BLaER1 (cell line): Measurements from ENCODE around the gene HSPA2.
A peak's percentile ranks its signal among the peaks of the same experiment; 100 is the strongest.

ENCODE experiments used
- H3K27ac ChIP-seq: shearing (Covaris generic); formaldehyde crosslinking; 2 replicates; pipeline ENCODE4 v1.8.1; 2022
- H3K27me3 ChIP-seq: shearing (Covaris generic); formaldehyde crosslinking; 2 replicates; pipeline ENCODE4 v1.8.1; 2022
- H3K36me3 ChIP-seq: shearing (Covaris generic); formaldehyde crosslinking; 2 replicates; pipeline ENCODE4 v1.8.1; 2022
- H3K4me1 ChIP-seq: shearing (Covaris generic); formaldehyde crosslinking; 2 replicates; pipeline ENCODE4 v1.8.1; 2022
- H3K4me2 ChIP-seq: shearing (Covaris generic); formaldehyde crosslinking; 2 replicates; pipeline ENCODE4 v1.8.1; 2022
- H3K4me3 ChIP-seq: shearing (Covaris generic); formaldehyde crosslinking; 2 replicates; pipeline ENCODE4 v1.8.1; 2022
- H3K9ac ChIP-seq: shearing (Covaris generic); formaldehyde crosslinking; 2 replicates; pipeline ENCODE4 v1.8.1; 2022
- H3K9me3 ChIP-seq: shearing (Covaris generic); formaldehyde crosslinking; 2 replicates; pipeline ENCODE4 v1.8.1; 2022
- H4K20me1 ChIP-seq: shearing (Covaris generic); formaldehyde crosslinking; 2 replicates; pipeline ENCODE4 v1.8.1; 2022
- Cebpa-rat ChIP-seq: shearing (Covaris generic); IDR thresholded peaks from 2 replicates; pipeline ENCODE4 v1.8.1; 2022

HSPA2 gene

GRCh38 chr14:64503434-64504309, 36.9 kb upstream of the HSPA2 start, which contains the start of gene ZBTB25:
Gene ZBTB25 (minus strand): TSS chr14:64503838. CDS start chr14:64490533, 13,305 bp downstream.
- H3K36me3 ChIP-seq: peaks cover 7% of the 10 kb centered on the region; the same call in 1 of the 2 replicates
- peak within 1 kb of the TSS; percentile 100 for H3K27ac ChIP-seq
- no peaks in the 10 kb centered on the region for H3K27me3 ChIP-seq
- peak within 1 kb of the TSS; percentile 100 for H3K9ac ChIP-seq
- TF ChIP-seq Cebpa-rat: no peak
- H3K9me3 ChIP-seq: no peaks in the 10 kb centered on the region
- H3K4me2 ChIP-seq: peak within 1 kb of the TSS; percentile 94
- peaks cover 50% of the 10 kb centered on the region for H4K20me1 ChIP-seq
- peaks cover 63% of the 10 kb centered on the region for H3K4me1 ChIP-seq
- peak within 1 kb of the TSS; percentile 94 for H3K4me3 ChIP-seq

- H3K4me3 ChIP-seq: peak within 1 kb of the TSS; percentile 94
- TF ChIP-seq Cebpa-rat: peak; percentile 24; the same call in 1 of the 2 replicates
- no peaks in the 10 kb centered on the region for H3K27me3 ChIP-seq
- peak within 1 kb of the TSS; percentile 94 for H3K4me2 ChIP-seq
- H3K27ac ChIP-seq: peak within 1 kb of the TSS; percentile 100
- peaks cover 57% of the 10 kb centered on the region for H4K20me1 ChIP-seq
- peak within 1 kb of the TSS; percentile 100 for H3K9ac ChIP-seq
- H3K9me3 ChIP-seq: no peaks in the 10 kb centered on the region
- peaks cover 70% of the 10 kb centered on the region for H3K4me1 ChIP-seq
- H3K36me3 ChIP-seq: no peaks in the 10 kb centered on the region
These were observed 36.1 kb upstream of the HSPA2 start, which contains the start of gene ZBTB1 for GRCh38 chr14:64504310-64504896. Gene ZBTB1 (plus strand): TSS chr14:64504770. CDS start chr14:64521505, 16,735 bp downstream.

- H3K4me2 ChIP-seq: peak overlapping the region; percentile 94
- peak overlapping the region; percentile 100 for H3K27ac ChIP-seq
- H3K27me3 ChIP-seq: no peaks in the 10 kb centered on the region
- H3K9ac ChIP-seq: peak overlapping the region; percentile 100
- peaks cover 69% of the 10 kb centered on the region for H3K4me1 ChIP-seq
- H3K9me3 ChIP-seq: no peaks in the 10 kb centered on the region
- H4K20me1 ChIP-seq: peaks cover 65% of the 10 kb centered on the region
- no peaks in the 10 kb centered on the region for H3K36me3 ChIP-seq
- H3K4me3 ChIP-seq: peak overlapping the region; percentile 94
- TF ChIP-seq Cebpa-rat: no peak
These were observed 35.4 kb upstream of the HSPA2 start for GRCh38 chr14:64504897-64505794.

- Histone ChIP-seq H3K4me1 (peaks cover 69% of the 10 kb centered on the region), H3K27ac (peak overlapping the region; percentile 39; the same call in 1 of the 2 replicates), H3K4me3 (peak overlapping the region; percentile 94), H3K27me3 (no peaks in the 10 kb centered on the region), H3K9ac (peak overlapping the region; percentile 100), H3K36me3 (peaks cover 4% of the 10 kb centered on the region; the same call in 1 of the 2 replicates), H3K9me3 (no peaks in the 10 kb centered on the region), H3K4me2 (peak overlapping the region; percentile 94), H4K20me1 (peaks cover 76% of the 10 kb centered on the region)
- no peak for TF ChIP-seq Cebpa-rat
These were observed 33.8 kb upstream of the HSPA2 start for GRCh38 chr14:64506721-64507120.

GRCh38 chr14:64507376-64508156, 33.0 kb upstream of the HSPA2 start:
- Histone ChIP-seq H3K4me2 (peak overlapping the region; percentile 94), H3K36me3 (peaks cover 11% of the 10 kb centered on the region; the same call in 1 of the 2 replicates), H3K4me1 (peaks cover 60% of the 10 kb centered on the region), H3K27ac (no peak overlapping the region), H3K4me3 (no peak overlapping the region; the same call in 1 of the 2 replicates), H3K9me3 (no peaks in the 10 kb centered on the region), H3K27me3 (no peaks in the 10 kb centered on the region), H3K9ac (no peak overlapping the region; the same call in 1 of the 2 replicates), H4K20me1 (peaks cover 76% of the 10 kb centered on the region)
- no peak for TF ChIP-seq Cebpa-rat

GRCh38 chr14:64508215-64508776, 32.2 kb upstream of the HSPA2 start:
- Histone ChIP-seq H3K4me1 (peaks cover 59% of the 10 kb centered on the region), H4K20me1 (peaks cover 82% of the 10 kb centered on the region), H3K36me3 (peaks cover 11% of the 10 kb centered on the region; the same call in 1 of the 2 replicates), H3K27ac (no peak overlapping the region), H3K4me2 (peak overlapping the region; percentile 94), H3K9ac (no peak overlapping the region), H3K4me3 (no peak overlapping the region), H3K27me3 (no peaks in the 10 kb centered on the region), H3K9me3 (no peaks in the 10 kb centered on the region)
- no peak for TF ChIP-seq Cebpa-rat

- H3K36me3 ChIP-seq: peaks cover 11% of the 10 kb centered on the region; the same call in 1 of the 2 replicates
- no peak overlapping the region for H3K9ac ChIP-seq
- H4K20me1 ChIP-seq: peaks cover 89% of the 10 kb centered on the region
- H3K4me3 ChIP-seq: no peak overlapping the region
- H3K27me3 ChIP-seq: no peaks in the 10 kb centered on the region
- no peaks in the 10 kb centered on the region for H3K9me3 ChIP-seq
- peak overlapping the region; percentile 0; the same call in 1 of the 2 replicates for H3K4me2 ChIP-seq
- H3K27ac ChIP-seq: no peak overlapping the region
- H3K4me1 ChIP-seq: peaks cover 59% of the 10 kb centered on the region
- no peak for TF ChIP-seq Cebpa-rat
These were observed 31.5 kb upstream of the HSPA2 start for GRCh38 chr14:64509036-64509435.

GRCh38 chr14:64510825-64511671, 29.5 kb upstream of the HSPA2 start:
- peak overlapping the region; percentile 59 for H3K4me2 ChIP-seq
- no peaks in the 10 kb centered on the region for H3K27me3 ChIP-seq
- TF ChIP-seq Cebpa-rat: no peak
- H3K4me1 ChIP-seq: peaks cover 55% of the 10 kb centered on the region
- no peak overlapping the region for H3K9ac ChIP-seq
- peaks cover 11% of the 10 kb centered on the region; the same call in 1 of the 2 replicates for H3K36me3 ChIP-seq
- H3K9me3 ChIP-seq: no peaks in the 10 kb centered on the region
- no peak overlapping the region for H3K4me3 ChIP-seq
- no peak overlapping the region for H3K27ac ChIP-seq
- H4K20me1 ChIP-seq: peaks cover 100% of the 10 kb centered on the region
